Measurements from ENCODE around the gene PTCSC3.

GRCh38 chr14:36085861-36086260, 90.7 kb downstream of the PTCSC3 start:
- no peak for TF ChIP-seq EP300 (IDR thresholded peaks at IDR 0.05)
- TF ChIP-seq, protein P1, sequence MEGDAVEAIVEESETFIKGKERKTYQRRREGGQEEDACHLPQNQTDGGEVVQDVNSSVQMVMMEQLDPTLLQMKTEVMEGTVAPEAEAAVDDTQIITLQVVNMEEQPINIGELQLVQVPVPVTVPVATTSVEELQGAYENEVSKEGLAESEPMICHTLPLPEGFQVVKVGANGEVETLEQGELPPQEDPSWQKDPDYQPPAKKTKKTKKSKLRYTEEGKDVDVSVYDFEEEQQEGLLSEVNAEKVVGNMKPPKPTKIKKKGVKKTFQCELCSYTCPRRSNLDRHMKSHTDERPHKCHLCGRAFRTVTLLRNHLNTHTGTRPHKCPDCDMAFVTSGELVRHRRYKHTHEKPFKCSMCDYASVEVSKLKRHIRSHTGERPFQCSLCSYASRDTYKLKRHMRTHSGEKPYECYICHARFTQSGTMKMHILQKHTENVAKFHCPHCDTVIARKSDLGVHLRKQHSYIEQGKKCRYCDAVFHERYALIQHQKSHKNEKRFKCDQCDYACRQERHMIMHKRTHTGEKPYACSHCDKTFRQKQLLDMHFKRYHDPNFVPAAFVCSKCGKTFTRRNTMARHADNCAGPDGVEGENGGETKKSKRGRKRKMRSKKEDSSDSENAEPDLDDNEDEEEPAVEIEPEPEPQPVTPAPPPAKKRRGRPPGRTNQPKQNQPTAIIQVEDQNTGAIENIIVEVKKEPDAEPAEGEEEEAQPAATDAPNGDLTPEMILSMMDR (IDR thresholded peaks at IDR 0.05), result no peak
